HEK293 (cell line): ENCODE measurements around the gene PCSK1N.

ENCODE experiments used
- ZFHX2 ChIP-seq: fragments of 450-650 bp; formaldehyde crosslinking; conservative IDR thresholded peaks from 2 replicates; pipeline ENCODE4 v1.5.1; 2016; ENCODE audit warnings: missing biosample characterization, missing genetic modification characterization
- ZIC2 ChIP-seq: fragments of 450-650 bp; formaldehyde crosslinking; IDR thresholded peaks from 2 replicates; pipeline ENCODE4 v1.5.1; 2016; ENCODE audit warnings: missing biosample characterization, missing genetic modification characterization
- ZNF558 ChIP-seq: fragments of 450-650 bp; formaldehyde crosslinking; IDR thresholded peaks from 2 replicates; pipeline ENCODE4 v1.5.1; 2016; ENCODE audit warnings: missing biosample characterization, missing genetic modification characterization
- ZNF677 ChIP-seq: fragments of 450-650 bp; IDR thresholded peaks from 2 replicates; pipeline ENCODE4 v1.5.0; 2018; ENCODE audit warnings: missing biosample characterization, mild to moderate bottlenecking, missing genetic modification characterization, moderate library complexity
- ZNF747 ChIP-seq: fragments of 450-650 bp; formaldehyde crosslinking; IDR thresholded peaks from 2 replicates; pipeline ENCODE4 v1.5.1; 2016; ENCODE audit warnings: missing biosample characterization, missing genetic modification characterization
- ZNF785 ChIP-seq: fragments of 450-650 bp; formaldehyde crosslinking; IDR thresholded peaks from 2 replicates; pipeline ENCODE4 v1.5.1; 2016; ENCODE audit warnings: missing biosample characterization, missing genetic modification characterization
- TF ChIP-seq, protein P1 (sequence below): fragments of 450-650 bp; formaldehyde crosslinking; IDR thresholded peaks from 2 replicates; pipeline ENCODE4 v1.5.1; 2016; ENCODE audit warnings: missing biosample characterization, missing genetic modification characterization
- TF ChIP-seq, protein P2 (sequence below): fragments of 450-650 bp; formaldehyde crosslinking; IDR thresholded peaks from 2 replicates; pipeline ENCODE4 v1.5.1; 2016; ENCODE audit warnings: missing biosample characterization, missing genetic modification characterization
- TF ChIP-seq, protein P3 (sequence below): fragments of 450-650 bp; formaldehyde crosslinking; IDR thresholded peaks from 2 replicates; pipeline ENCODE4 v1.5.1; 2017; ENCODE audit warnings: missing biosample characterization, mild to moderate bottlenecking, missing genetic modification characterization, moderate library complexity

DNA sequence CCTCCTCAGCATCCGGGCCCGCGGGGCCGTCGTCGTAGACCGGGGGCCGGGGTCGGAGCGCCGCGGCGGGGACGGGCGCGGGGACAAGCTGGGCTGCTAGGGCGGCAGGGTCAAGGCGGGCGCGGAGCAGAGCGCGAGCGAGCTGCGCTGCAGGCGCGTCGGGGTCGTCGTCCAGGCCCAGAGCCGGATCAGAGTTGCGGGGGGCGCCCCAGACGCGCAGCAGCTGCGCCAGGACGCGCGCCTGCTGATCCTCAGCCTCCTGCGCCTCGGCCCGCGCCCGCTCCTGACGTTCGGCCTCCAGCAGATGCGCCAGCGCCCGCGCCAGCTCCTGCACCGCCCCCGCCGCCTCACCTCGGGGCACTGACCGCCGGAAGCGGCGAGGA is 3.5 kb downstream of the PCSK1N start:
- TF ChIP-seq, protein P1, sequence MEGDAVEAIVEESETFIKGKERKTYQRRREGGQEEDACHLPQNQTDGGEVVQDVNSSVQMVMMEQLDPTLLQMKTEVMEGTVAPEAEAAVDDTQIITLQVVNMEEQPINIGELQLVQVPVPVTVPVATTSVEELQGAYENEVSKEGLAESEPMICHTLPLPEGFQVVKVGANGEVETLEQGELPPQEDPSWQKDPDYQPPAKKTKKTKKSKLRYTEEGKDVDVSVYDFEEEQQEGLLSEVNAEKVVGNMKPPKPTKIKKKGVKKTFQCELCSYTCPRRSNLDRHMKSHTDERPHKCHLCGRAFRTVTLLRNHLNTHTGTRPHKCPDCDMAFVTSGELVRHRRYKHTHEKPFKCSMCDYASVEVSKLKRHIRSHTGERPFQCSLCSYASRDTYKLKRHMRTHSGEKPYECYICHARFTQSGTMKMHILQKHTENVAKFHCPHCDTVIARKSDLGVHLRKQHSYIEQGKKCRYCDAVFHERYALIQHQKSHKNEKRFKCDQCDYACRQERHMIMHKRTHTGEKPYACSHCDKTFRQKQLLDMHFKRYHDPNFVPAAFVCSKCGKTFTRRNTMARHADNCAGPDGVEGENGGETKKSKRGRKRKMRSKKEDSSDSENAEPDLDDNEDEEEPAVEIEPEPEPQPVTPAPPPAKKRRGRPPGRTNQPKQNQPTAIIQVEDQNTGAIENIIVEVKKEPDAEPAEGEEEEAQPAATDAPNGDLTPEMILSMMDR (tag by site-specific recombination) = no peak
- TF ChIP-seq, protein P2, sequence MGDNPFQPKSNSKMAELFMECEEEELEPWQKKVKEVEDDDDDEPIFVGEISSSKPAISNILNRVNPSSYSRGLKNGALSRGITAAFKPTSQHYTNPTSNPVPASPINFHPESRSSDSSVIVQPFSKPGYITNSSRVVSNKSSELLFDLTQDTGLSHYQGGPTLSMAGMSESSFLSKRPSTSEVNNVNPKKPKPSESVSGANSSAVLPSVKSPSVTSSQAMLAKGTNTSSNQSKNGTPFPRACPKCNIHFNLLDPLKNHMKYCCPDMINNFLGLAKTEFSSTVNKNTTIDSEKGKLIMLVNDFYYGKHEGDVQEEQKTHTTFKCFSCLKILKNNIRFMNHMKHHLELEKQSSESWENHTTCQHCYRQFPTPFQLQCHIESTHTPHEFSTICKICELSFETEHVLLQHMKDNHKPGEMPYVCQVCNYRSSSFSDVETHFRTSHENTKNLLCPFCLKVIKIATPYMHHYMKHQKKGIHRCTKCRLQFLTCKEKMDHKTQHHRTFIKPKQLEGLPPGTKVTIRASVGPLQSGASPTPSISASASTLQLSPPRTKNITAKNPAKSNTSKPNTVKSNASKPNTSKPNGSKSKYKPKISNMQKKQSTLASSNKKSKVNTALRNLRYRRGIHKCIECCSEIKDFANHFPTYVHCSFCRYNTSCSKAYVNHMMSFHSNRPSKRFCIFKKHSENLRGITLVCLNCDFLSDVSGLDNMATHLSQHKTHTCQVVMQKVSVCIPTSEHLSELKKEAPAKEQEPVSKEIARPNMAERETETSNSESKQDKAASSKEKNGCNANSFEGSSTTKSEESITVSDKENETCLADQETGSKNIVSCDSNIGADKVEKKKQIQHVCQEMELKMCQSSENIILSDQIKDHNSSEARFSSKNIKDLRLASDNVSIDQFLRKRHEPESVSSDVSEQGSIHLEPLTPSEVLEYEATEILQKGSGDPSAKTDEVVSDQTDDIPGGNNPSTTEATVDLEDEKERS = no peak
- TF ChIP-seq ZIC2 (tag by site-specific recombination) = no peak
- no peak for TF ChIP-seq ZNF747 (tag by site-specific recombination)
- no peak for TF ChIP-seq ZFHX2 (tag by site-specific recombination)
- TF ChIP-seq ZNF677 = no peak
- TF ChIP-seq ZNF558 (tag by site-specific recombination) = no peak
- TF ChIP-seq, protein P3, sequence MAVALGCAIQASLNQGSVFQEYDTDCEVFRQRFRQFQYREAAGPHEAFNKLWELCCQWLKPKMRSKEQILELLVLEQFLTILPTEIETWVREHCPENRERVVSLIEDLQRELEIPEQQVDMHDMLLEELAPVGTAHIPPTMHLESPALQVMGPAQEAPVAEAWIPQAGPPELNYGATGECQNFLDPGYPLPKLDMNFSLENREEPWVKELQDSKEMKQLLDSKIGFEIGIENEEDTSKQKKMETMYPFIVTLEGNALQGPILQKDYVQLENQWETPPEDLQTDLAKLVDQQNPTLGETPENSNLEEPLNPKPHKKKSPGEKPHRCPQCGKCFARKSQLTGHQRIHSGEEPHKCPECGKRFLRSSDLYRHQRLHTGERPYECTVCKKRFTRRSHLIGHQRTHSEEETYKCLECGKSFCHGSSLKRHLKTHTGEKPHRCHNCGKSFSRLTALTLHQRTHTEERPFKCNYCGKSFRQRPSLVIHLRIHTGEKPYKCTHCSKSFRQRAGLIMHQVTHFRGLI = no peak
- TF ChIP-seq ZNF785 = no peak
